Measurements from ENCODE around the gene GNPTG.
A peak's percentile ranks its signal among the peaks of the same experiment; 100 is the strongest.

GNPTG gene

GRCh38 chr16:1375741-1376410 lies 24.1 kb downstream of the GNPTG start:
- DNase-seq = no peak

GRCh38 chr16:1377406-1378010 lies 25.8 kb downstream of the GNPTG start:
- no peak for DNase-seq

DNA sequence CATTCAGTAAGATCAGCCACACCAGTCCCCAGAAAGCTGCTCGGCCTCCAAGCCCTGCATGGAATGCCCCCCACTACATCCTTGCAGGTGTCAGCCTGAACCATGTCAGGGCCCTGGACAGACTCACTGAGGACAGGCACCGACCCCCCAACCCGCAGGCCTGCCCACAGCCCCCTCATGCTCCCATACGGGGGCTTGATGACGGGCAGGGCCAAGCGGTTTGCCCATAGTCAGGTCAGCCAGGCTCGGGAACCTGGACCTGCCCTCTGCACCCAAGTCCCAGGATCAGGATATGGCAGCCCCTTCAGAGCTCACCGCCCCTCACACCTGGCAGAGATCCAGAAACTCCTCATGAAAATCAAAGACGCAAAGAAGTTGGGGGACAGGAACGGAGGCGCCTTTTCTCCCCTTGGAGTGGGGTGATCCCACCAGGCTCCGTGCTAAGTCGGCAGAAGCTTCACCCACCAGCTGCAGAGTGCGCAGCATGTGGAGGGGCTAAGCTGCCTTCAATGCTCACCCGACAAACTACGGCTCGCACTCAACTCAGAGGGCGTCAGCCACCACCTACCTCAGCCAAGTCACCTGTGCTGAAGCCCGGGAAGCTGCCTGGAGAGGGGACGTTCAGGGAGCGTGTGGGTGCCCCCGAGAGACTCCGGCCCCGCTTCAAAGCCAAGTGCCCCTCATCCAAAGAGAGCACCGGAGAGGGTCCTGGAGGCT lies 26.5 kb downstream of the GNPTG start:
- no peak for DNase-seq

- peak; percentile 83 for DNase-seq
Measured at GRCh38 chr16:1378804-1379303, 27.1 kb downstream of the GNPTG start.

DNA sequence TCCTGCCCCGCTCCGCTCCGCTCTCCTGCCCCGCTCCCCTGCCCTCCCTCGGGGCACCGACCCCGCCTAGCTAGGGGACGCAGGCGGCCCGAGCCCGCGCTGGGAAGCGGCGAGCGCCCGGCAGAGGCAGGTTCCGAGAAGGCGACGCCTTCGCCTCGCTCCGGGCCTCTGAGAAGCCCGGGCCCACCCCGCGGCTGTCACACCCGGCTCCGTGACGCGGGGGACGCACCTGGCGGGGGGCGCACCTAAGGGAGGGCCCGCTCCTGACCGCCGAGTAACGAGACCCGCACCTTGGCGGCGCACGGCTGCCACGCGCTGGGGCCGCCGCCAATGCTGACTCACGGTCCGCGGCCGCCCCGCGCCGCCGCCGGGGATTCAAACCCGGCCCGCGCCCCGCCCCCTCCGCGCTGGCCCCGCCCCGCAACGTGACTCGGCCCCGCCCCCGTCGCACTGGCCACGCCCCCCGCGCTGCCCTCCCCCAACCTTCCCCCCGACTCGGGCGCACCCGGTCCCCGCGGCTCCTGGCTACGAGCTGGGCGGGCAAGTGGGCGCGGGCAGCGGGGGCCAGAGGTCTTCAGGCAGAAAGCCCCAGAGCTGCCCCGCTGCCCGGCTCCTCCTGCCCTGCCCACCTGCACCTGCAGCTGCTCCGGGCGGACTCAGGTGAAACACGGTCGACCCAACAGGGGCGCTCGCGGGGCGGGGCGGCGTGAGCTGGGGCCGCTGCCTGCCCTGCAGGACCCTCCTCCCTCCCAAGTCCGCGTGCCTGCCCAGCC lies 27.8 kb downstream of the GNPTG start:
- peak; percentile 80 for DNase-seq

DNA sequence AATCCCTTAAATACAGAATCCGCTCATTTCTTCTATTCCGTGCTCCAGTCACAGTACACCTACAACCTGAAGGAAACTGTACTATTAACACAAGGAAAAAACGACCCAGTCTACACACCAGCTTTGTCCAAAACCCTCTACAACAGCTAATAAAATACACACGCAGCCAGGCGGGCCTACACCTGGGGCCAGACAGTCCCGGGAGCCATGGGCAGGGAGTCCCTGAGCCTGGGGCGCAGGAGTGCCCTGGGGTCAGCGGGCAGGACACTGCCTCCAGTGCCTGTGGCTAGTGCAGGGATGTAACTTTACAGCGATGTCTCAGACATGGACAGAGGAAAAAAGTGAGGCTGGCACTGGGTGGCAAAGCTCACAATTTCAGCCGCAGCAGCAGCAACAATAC lies 28.5 kb downstream of the GNPTG start:
- no peak for DNase-seq

- no peak for DNase-seq
Measured at GRCh38 chr16:1381612-1382406, 30.1 kb downstream of the GNPTG start.

DNA sequence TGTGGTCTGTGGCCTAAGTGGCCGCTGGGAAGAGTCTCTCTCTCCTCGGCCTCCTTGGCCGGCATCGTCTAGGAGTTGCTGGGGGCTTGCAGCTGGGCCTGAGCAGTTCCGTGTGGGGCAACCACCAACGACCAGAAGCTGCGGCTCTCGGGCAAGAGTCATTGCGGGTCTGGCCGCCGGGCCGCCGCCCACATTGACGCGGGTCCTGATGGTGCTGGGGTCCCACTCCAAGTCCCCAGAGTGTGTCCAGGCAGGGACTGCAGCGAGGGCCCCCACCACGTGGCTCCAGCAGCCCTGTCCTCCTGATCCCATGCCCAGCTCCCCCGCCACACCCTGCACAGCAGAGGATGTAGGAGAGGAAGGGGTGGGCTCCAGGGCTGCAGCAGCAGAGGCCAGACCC lies 31.8 kb downstream of the GNPTG start:
- no peak for DNase-seq

DNA sequence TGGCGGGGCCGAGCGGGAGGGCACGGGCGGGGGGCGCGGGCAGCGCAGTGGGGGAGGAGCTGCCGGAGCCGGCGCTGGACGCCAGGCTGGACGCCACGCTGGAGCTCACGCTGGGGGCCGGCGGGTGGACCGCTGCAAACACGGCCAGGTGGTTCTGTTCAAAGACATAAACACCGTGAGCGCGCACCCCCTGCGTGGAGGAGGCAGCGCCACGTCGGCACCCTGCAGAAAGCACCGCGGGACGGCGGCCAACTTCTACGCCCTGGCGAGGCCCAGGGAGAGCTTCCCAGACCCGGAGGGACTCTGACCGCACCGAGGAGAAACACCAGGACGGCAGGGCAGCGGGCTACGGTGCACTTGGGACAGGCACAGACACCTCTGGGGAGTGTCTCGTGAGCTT lies 33.5 kb downstream of the GNPTG start:
- DNase-seq = no peak

DNA sequence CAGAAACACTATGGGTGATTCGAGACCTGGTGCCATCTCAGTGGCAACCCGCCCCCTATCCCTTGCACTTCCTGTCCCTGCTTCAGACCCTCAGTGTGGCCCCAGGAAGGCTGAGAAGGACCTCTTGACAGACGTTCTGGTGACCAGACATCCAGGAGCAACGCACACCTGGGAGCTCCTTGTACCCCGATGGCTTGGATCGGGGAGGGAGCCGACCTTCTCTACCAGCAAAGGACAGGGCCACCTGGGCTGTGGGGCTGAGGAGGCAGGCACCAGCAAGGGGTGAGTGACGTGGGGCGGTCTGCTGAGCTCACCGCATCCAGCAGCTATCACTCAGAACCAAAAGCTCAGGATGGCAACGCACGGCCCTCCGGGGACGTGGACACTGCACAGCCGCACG lies 35.6 kb downstream of the GNPTG start:
- no peak for DNase-seq

DNA sequence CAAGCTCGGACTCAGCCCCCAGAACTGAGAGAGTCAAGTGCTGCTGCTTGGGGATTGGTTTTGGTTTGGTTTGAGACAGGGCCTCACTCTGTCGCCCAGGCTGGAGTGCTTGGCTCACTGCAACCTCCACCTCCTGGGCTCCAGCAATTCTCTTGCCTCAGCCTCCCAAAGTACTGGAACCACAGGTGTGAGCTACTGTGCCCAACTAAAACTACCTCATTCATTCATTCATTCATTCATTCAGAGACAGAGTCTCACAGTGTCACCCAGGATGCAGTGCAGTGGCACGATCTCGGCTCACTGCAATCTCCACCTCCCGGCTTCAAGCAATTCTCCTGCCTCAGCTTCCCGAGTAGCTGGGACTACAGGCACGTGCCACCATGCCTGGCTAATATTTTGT lies 38.0 kb downstream of the GNPTG start:
- DNase-seq = no peak

DNA sequence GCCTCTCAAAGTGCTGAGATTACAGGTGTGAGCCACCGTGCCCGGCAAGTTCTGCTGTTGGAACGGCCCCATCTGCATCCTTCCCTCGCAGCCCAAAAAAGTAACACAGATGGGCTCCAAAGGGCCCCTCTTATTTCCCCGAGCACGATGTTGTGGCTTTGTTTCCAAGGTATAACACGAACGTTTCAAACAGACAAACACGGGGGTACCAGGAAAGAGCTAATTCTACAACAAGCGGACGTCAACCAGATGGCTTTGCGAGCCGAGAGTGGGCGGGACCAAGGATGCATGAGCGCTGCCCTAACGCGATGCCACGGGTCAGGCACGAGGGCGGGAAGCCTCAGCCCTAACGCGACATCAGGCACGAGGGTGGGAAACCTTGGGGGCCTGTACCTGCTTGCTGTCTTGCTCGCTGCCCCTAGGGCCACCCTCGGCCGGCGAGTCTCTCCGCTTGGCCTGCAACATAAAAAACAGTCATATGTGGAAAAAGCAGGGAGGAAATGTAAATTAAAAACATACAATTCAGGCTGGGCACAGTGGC lies 38.6 kb downstream of the GNPTG start:
- no peak for DNase-seq

DNA sequence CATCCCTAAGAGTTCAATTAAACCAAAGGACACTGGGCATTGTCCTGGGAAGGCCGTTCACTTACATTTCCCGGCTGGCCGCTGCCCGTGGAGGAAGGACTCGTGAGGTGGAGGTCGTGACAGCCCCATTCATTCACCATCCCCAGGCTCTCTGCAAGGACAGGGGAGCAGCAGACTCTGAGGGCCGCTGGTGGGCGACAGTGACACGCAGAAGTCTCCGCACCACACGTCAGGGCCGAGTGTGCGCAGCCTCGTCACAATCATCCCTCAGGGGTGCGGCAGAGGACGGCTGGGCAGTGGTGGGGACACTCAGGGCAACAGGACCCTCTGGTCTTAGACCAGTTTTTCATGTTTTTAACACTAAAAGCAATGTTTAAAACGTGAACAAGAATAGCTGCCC lies 41.1 kb downstream of the GNPTG start:
- DNase-seq = no peak

GRCh38 chr16:1393613-1394176 lies 42.0 kb downstream of the GNPTG start:
- no peak for DNase-seq

DNA sequence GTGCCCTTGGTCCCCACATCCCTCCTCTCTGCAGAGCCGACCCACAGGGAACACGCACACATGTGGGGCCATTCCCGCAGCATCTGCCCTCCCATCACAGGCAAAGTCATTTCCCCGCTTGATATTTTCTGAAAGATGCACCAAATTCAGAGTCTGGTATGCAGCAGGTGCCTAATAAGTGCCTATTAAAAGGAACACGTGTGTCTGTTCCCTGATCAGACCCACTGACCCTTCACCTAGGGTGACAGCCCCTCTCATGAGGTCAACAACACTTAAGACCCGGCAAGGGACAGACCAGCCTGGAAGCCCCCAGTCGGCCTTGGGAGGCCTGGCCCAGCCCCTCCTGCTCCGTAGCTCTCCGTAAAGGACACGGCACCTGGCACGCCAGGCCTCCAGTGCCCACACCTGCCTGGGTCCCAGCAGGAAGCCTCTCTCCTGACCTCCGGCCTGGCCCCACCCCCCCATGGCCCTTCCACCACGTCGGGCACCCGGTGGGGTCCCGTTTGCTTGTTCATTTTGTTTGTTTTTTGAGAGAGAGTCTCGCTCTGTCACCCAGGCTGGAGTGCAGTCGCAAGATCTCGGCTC lies 42.7 kb downstream of the GNPTG start:
- no peak for DNase-seq

DNA sequence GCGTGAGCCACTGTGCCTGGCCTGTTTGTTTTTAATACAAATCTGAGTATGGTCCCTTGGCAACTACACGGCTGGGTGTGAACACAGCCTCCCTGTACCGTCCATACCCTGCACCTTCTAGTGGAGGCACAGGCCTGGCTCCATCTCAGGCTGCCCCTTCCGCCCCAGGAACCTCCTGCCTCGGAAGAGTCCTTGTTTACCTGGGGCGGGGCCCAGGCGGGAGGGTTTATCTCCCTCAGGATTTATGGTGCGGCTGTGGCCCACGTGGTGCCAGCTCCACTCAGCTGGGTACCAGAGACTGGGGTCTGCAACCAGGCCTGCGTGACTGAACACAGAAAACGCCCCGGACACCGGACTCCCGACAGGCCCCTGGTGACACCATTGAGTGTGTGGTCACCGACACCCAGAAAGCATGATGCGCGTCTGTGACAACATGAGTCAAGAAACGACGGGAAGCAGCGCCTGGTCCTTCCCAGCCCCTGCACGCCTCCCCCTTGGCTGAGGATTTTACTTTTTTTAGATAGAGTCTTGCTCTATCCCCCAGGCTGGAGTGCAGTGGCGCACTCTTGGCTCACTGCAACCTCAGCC lies 43.8 kb downstream of the GNPTG start:
- no peak for DNase-seq

DNA sequence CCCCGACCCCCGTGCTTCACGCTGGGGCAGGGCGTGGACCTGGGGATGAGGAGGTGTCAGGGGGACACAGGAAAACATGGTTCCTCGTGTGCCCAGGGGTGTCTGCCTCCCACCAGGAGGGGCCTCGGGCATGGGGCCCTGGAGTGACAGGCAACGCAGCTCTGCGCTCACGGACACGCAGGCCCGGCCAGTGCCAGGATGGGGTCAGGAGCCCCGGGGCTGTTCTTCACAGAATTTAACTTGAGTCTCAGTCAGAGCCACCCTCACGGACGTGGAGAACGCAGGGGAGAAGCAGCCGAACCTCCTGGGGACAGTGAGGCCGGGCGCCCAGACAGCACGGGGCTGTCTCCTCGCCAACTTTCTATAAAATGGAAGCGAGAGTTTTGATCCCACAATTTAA lies 46.0 kb downstream of the GNPTG start:
- DNase-seq = no peak

DNA sequence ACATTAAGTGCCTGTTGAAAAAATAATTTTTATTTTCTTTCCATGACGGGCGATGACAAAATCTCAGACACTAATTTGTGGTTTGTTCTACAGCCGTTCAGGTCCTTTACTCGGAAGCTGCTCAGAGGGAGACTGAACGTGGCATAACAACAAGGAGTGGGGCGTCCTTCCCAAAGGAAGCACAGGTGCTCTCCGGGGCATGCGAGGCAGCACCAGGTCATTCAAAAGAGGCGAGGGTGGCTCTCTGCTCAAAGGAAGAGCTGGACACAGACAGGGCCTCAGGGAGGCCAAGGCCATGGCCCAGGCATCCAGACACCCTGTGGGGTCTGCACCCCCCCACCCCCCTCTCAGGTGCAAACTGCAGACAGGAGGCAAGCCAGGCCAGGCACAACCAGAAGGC lies 46.6 kb downstream of the GNPTG start:
- DNase-seq = no peak

DNA sequence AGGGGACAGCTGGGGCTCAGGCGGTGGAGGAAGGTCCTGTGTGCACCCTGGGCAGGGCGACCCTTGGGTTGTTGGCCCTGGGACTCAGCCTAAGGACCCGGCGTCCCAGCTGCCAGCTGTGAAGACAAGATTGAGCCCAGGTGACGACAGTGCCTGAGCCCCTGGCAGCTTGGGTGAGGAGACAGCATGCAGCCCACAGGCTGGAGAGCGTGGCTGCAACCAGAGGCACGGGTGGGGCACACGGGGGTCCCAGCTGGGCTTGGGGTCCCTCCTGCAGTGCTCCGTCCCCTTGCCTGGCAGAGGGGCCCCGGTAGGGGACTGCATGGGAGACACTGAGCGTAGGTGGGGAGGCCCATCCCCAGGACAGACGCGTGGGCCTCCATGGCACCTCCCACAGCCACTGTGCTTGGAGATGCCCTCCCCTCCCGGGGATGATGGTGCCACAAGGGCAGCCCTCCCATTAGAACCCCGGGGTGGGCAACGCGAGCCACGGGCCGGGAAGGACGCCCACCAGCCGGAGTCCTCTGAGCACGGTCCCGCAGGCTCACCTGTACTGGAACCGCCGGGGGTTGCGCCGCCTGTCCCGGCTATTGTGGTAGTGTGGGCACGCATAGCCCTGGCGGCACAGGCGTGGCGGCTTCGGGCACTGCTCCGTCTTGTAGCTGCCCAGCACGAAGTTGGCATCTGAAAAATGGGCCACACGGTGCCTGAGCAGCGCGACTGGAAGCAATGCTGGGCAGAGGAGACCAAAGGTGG lies 47.3 kb downstream of the GNPTG start:
- no peak for DNase-seq

DNA sequence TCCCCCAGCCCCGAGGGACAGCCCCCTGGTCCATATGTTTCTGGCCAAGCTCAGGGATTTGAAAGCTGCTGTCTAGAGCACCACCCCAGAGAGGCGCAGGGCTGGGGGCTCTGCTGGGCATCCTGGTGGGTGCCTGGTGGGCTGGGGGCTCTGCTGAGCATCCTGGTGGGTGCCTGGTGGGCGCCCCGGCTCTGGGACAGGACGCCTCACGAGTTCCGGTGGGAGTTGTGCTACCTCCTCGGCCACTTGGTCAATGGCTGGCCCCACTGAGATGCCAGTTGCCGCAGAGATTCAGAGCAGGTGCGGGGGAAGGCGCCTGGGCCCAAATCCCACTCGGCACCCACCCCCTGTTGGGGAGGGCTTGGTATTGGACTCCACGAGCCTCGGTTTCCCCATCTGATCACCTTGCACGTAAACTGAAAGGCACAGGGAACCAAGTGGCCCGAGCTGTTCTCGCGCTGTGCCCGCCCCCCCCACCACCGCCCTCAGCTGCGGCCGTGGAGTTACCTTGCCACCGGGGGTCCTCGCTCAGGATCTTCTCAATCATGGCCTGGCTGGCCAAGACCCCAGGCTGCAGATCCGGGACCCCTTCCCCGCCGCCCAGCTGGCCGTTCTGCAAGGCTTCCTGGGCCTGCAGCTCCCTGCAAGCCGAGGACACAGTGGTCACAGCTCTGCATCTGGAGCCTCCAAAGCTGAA lies 49.5 kb downstream of the GNPTG start:
- DNase-seq = no peak
